ENCODE results near the gene FCHSD2.

Gene FCHSD2

DNA sequence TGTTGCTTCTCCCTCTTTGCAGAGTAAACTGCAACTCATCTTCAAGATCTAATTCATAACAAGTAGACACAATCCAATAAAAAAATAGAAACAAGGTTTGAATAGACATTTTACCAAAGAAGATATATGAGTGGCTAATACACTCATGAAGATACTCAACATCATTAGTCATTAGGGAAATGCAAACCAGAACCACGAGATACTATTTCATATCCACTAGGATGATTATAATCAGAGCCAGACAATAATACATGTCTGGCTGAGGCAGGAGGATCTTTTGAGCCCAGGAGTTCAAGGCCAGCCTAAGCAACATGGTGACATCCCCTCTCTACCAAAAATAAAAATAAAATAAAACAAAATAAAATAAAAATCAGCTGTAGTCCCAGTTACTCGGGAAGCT lies 242.9 kb downstream of the FCHSD2 start:
- no peak for DNase-seq (ENCODE audit: insufficient read length)
- TF ChIP-seq TAF1 (IDR thresholded peaks at IDR 0.05; ENCODE audit: borderline replicate concordance, low read depth, low read length) = no peak
- no peak for TF ChIP-seq POLR2A (IDR thresholded peaks at IDR 0.05; ENCODE audit: low read depth, low read length)
- no peak for TF ChIP-seq POLR2AphosphoS5 (IDR thresholded peaks at IDR 0.05; ENCODE audit: low read depth, low read length)
- peak; percentile 81 for FAIRE-seq

DNA sequence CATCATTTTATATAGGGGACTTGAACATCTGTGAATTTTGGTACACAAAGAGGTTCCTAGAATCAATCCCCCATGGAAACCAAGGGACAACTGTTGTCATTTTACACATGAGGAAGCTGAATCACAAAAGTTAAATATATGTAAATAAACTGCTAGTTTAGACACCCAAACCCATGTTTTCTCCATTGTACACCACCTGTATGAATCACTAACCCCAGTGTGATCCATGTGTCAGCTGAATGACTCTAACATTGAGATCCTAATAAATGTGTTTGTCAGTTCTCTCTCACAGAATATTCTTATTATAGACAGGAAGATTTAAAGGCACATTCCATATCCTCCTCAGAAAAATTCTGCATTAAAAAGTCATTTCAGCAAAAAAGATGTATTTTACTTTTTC lies 244.6 kb downstream of the FCHSD2 start:
- TF ChIP-seq TAF1 (IDR thresholded peaks at IDR 0.05; ENCODE audit: borderline replicate concordance, low read depth, low read length) (no peak), POLR2A (IDR thresholded peaks at IDR 0.05; ENCODE audit: low read depth, low read length) (no peak), POLR2AphosphoS5 (IDR thresholded peaks at IDR 0.05; ENCODE audit: low read depth, low read length) (no peak)
- DNase-seq (ENCODE audit: insufficient read length) (no peak), FAIRE-seq (peak; percentile 36)

DNA sequence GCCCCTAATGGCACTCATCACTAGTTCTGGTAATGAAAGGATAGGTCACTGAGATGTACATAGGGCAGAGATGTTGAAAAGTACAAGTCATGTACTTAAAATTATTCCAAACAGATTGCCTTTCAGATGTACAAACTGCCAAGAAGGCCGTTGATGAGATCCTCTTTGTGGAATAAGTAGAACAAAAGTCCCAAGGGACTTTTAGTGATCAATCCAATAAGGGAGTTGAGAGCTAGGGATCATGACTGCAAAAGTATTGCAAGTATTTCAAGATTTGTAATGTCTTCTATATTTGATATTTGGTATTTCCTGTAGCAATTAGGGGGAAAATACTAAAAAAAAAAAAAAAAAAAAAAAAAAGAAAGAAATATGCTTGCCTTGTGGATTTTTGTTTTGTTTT lies 245.7 kb downstream of the FCHSD2 start:
- FAIRE-seq = no peak
- no peak for TF ChIP-seq POLR2A (IDR thresholded peaks at IDR 0.05; ENCODE audit: low read depth, low read length)
- TF ChIP-seq POLR2AphosphoS5 (IDR thresholded peaks at IDR 0.05; ENCODE audit: low read depth, low read length) = no peak
- no peak for TF ChIP-seq TAF1 (IDR thresholded peaks at IDR 0.05; ENCODE audit: borderline replicate concordance, low read depth, low read length)
- no peak for DNase-seq (ENCODE audit: insufficient read length)

DNA sequence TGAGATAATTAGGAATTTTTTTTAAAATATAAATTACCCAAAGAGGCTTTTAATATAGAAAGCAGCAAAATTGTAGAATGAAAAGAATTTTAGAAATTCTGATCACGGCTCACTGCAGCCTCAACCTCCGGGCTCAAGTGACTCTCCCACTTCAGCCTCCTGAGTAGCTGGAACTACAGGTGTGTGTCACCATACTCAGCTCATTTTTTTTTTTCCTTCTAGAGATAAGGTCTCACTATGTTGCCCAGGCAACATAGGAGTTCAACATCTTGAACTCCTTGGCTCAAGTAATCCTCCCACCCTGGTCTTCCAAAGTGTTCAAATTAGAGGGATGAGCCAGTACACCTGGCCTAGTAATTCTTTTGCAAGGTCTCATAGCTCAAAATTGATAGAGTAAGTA lies 251.2 kb downstream of the FCHSD2 start:
- TF ChIP-seq TAF1 (IDR thresholded peaks at IDR 0.05; ENCODE audit: borderline replicate concordance, low read depth, low read length) (no peak), POLR2AphosphoS5 (IDR thresholded peaks at IDR 0.05; ENCODE audit: low read depth, low read length) (no peak), POLR2A (IDR thresholded peaks at IDR 0.05; ENCODE audit: low read depth, low read length) (no peak)
- DNase-seq (ENCODE audit: insufficient read length) (no peak), FAIRE-seq (no peak)

DNA sequence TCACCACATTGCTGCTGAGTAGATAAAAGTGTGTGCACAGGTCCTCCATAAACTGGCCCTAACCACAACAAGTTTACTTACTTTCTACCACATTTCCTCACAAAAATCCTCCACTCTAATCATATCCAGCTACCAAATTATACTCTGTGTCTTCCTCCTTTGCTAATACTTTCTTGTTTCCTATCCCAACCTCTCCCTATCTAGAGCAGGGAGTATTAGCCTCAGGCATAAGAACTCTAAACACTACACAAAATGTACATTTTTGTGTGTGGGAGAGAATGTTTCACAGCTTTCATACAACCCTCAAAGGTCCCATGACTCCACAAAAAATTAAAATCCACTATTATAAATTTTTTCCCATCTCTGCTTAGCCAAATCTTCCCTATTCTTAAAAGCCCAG lies 255.5 kb downstream of the FCHSD2 start:
- no peak for FAIRE-seq

DNA sequence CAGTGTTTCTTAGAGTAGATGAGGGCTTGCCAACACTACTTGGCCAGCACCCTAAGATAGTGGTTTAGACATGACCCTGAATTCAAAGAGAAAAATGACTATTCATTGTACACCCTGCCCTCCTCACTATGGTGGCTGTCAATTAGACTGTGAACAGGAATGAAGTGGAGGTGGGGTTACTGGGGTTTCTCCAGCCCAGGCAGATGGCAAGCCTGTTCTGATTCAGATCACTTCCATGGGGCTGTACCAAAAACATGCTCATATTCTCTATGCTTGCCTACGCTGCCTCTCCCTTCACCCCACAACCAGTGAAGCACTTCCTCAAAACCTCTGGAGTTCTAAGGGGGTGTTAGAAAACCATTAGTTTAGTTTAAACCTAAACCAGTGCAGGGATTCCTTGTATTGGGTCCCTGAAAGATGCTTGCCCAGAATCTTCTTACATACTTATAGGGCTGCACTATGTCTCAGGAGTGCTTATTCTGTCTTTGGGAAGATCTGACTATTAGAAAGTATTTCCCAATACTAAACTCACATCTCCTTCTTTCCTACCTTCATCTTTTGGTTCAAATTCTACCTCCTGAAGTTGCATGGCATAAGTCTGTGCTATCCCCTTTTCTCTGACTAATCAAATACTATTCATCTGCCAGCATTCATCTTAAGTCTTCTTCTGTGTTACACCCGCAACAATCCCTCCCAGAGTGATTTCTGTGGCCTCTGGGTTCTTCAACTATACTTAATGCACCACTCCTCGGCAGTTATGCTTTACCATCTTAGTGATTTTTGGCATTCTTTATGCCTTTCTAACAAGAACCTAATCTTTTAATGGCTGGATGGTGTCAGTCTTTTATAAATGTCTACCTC lies 256.1 kb downstream of the FCHSD2 start:
- TF ChIP-seq POLR2AphosphoS5 (IDR thresholded peaks at IDR 0.05; ENCODE audit: low read depth, low read length) = no peak
- no peak for TF ChIP-seq POLR2A (IDR thresholded peaks at IDR 0.05; ENCODE audit: low read depth, low read length)
- no peak for TF ChIP-seq TAF1 (IDR thresholded peaks at IDR 0.05; ENCODE audit: borderline replicate concordance, low read depth, low read length)
- DNase-seq (ENCODE audit: insufficient read length) (no peak), FAIRE-seq (peak; percentile 80)

More for the DNA sequence above, 255.5 kb downstream of the FCHSD2 start:
- TF ChIP-seq POLR2A (IDR thresholded peaks at IDR 0.05; ENCODE audit: low read depth, low read length) (no peak), TAF1 (IDR thresholded peaks at IDR 0.05; ENCODE audit: borderline replicate concordance, low read depth, low read length) (no peak)
- DNase-seq (ENCODE audit: insufficient read length) = no peak

DNA sequence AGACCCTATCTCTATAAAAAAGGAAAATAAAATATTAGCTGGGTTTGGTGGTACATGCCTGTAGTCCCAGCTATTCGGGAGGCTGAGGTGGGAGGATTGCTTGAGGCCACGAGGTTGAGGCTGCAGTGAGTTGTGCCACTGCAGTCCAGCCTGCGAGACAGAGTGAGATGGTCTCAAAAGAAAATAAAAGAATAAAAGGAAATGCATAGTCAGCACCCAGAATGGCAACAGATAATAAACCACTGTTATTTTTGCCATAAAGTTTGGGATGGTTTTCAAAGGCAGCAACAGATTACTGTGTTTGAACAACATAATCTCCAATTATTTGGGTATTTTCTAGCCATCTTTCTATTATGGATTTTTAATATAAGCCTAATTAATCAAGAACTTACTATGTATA lies 266.0 kb downstream of the FCHSD2 start:
- TF ChIP-seq TAF1 (IDR thresholded peaks at IDR 0.05; ENCODE audit: borderline replicate concordance, low read depth, low read length) = no peak
- TF ChIP-seq POLR2AphosphoS5 (IDR thresholded peaks at IDR 0.05; ENCODE audit: low read depth, low read length) = no peak
- TF ChIP-seq POLR2A (IDR thresholded peaks at IDR 0.05; ENCODE audit: low read depth, low read length) = no peak
- FAIRE-seq = no peak
- no peak for DNase-seq (ENCODE audit: insufficient read length)

DNA sequence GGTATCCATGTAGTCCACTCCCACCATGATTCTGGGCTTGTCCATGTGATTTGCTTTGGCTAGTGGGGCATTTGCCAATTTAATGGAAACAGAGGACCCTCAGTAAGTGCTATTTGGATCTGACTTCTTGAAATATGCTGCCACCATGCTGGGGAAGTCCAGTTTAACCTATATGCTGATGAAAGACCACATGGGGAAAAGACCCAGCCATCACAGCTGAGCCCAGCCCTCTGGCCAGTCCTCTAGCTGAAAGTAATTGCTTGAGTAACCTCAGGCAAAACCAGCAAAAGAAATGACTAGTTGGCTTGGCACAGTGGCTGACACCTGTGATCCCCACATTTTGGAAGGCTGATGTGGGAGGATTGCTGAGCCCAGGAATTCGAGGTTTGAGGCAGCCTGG lies 266.4 kb downstream of the FCHSD2 start:
- peak; percentile 68 for FAIRE-seq
- DNase-seq (ENCODE audit: insufficient read length) = no peak
- TF ChIP-seq TAF1 (IDR thresholded peaks at IDR 0.05; ENCODE audit: borderline replicate concordance, low read depth, low read length) = no peak
- no peak for TF ChIP-seq POLR2A (IDR thresholded peaks at IDR 0.05; ENCODE audit: low read depth, low read length)
- TF ChIP-seq POLR2AphosphoS5 (IDR thresholded peaks at IDR 0.05; ENCODE audit: low read depth, low read length) = no peak

DNA sequence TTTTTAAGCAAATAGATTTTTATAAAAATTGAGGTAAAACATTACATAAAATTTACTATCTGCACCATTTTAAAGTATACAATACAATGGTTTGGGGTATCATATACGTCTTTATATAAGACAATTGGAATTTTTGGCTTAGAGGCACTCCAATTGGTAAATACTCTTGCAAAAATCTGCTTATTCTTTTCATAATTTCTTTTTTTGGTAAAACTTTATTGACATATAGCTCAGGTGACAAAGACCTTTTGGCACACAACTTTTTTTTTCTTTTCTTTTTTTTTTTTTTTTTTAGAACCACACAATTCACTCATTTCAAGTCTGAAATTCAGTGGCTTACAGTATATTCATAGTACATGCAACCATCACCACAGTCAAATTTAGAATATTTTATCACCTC lies 270.1 kb downstream of the FCHSD2 start:
- TF ChIP-seq TAF1 (IDR thresholded peaks at IDR 0.05; ENCODE audit: borderline replicate concordance, low read depth, low read length) (no peak), POLR2AphosphoS5 (IDR thresholded peaks at IDR 0.05; ENCODE audit: low read depth, low read length) (no peak)
- FAIRE-seq (no peak), DNase-seq (ENCODE audit: insufficient read length) (no peak)

DNA sequence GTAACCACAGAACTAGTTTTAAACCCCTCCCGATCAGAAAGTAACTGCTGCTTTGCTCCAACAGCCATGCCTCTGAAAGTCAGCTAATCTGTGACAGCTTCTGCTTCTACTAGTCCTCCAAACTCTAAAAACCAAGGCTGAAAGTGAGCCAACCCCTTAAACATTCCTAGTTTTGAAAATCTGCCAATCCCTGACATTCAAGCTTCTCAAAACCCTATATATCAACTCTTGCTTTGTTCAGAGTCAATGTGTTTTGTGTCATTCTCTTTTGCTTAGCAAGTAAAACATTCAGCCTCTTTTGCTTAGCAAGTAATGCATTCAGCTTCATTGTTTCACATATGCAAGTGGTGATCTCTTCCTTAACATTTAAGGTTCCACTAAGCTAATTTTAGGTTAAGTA lies 271.0 kb downstream of the FCHSD2 start:
- DNase-seq (ENCODE audit: insufficient read length) (no peak), FAIRE-seq (no peak)
- TF ChIP-seq POLR2A (IDR thresholded peaks at IDR 0.05; ENCODE audit: low read depth, low read length) = no peak
- no peak for TF ChIP-seq TAF1 (IDR thresholded peaks at IDR 0.05; ENCODE audit: borderline replicate concordance, low read depth, low read length)
- TF ChIP-seq POLR2AphosphoS5 (IDR thresholded peaks at IDR 0.05; ENCODE audit: low read depth, low read length) = no peak

DNA sequence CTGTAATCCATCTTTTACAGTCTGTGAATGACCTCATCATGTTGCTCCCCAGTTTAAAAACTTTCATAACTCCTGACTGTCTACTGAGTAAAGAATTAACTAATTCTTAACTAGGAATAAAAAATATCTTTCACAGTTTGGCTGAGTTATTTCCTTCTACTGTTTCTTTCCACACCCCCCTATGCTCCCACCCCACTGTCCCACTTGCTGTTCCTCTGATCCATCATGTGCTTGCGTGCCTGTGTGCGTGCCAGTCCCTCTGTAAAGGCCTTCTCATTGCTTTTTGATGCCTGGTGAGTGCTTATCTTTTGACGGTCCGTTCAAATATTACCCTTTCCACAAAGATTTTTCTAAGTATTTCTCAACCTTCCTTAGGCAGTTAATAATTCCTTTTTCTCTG lies 272.3 kb downstream of the FCHSD2 start:
- FAIRE-seq (no peak), DNase-seq (ENCODE audit: insufficient read length) (no peak)
- TF ChIP-seq POLR2AphosphoS5 (IDR thresholded peaks at IDR 0.05; ENCODE audit: low read depth, low read length) (no peak), POLR2A (IDR thresholded peaks at IDR 0.05; ENCODE audit: low read depth, low read length) (no peak), TAF1 (IDR thresholded peaks at IDR 0.05; ENCODE audit: borderline replicate concordance, low read depth, low read length) (no peak)

DNA sequence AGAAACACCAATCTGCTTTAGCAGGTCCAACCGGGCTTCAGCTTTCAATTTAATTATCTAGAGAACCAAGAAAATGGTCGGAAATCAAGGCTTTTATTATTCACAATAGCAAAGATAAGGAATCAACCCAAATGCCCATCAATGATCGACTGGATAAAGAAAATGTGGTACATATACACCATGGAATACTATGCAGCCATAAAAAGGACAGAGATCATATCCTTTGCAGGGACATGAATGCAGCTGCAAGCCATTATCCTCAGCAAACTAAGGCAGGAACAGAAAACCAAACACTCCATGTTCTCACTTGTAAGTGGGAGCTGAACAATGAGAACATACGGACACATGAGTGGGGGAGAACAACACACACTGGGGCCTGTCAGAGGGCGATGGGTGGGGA lies 274.1 kb downstream of the FCHSD2 start:
- no peak for TF ChIP-seq TAF1 (IDR thresholded peaks at IDR 0.05; ENCODE audit: borderline replicate concordance, low read depth, low read length)
- no peak for TF ChIP-seq POLR2A (IDR thresholded peaks at IDR 0.05; ENCODE audit: low read depth, low read length)
- no peak for TF ChIP-seq POLR2AphosphoS5 (IDR thresholded peaks at IDR 0.05; ENCODE audit: low read depth, low read length)
- FAIRE-seq = no peak
- no peak for DNase-seq (ENCODE audit: insufficient read length)

All from GM12892 (cell line).